CD4-positive, CD25-positive, alpha-beta regulatory T cell (primary cell): ENCODE results near the gene NTNG2. TPM values are rescaled to one million over a fixed set of nuclear protein-coding genes. Genes with fewer than 3 reads are reported as not detected.

Experiments used
- ATAC-seq, 2 donors: fragments of 150-1000 bp; cut with Tn5 transposase; one replicate each; pipeline ENCODE4 v1.10.0; 2021; ENCODE audit warnings: low read depth in 2 of 2, moderate number of reproducible peaks in 2 of 2, moderate library complexity in 1 of 2
- DNase-seq, 3 donors: peaks; one replicate each; pipeline versions ENCODE4 v3.0.0 to v3.0.0-alpha.2; 2012 to 2022; ENCODE audit warnings: mixed read lengths in 1 of 3
- H3K27ac ChIP-seq: one replicate; pipeline ENCODE4 v1.7.0; 2013; ENCODE audit warnings: mild to moderate bottlenecking, low read length; ENCODE audit not compliant: insufficient read depth, poor library complexity, severe bottlenecking
- H3K27me3 ChIP-seq: one replicate; pipeline ENCODE4 v1.7.0; 2013; ENCODE audit warnings: low read length; ENCODE audit not compliant: control insufficient read depth, insufficient read depth
- H3K36me3 ChIP-seq: one replicate; pipeline ENCODE4 v1.7.0; 2013; ENCODE audit warnings: mild to moderate bottlenecking, low read length, moderate library complexity; ENCODE audit not compliant: control insufficient read depth, insufficient read depth
- H3K4me1 ChIP-seq: 2 replicates; pipeline ENCODE4 v1.7.0; 2013; ENCODE audit warnings: mild to moderate bottlenecking, low read length; ENCODE audit not compliant: insufficient read depth, control insufficient read depth, poor library complexity, severe bottlenecking
- H3K4me3 ChIP-seq: one replicate; pipeline ENCODE4 v1.7.0; 2013; ENCODE audit warnings: low read depth, mild to moderate bottlenecking, low read length, moderate library complexity
- H3K9me3 ChIP-seq, 2 experiments: 1 replicate in 1 of 2; 2 replicates in 1 of 2; pipeline ENCODE4 v1.7.0; 2013; ENCODE audit warnings: low read length in 2 of 2, mild to moderate bottlenecking in 1 of 2, moderate library complexity in 1 of 2; ENCODE audit not compliant: control insufficient read depth in 2 of 2
- H3K27ac Mint-ChIP-seq, 3 donors: one replicate each; pipeline ENCODE4 v1.8.0; 2020 to 2022; ENCODE audit warnings: mild to moderate bottlenecking in 3 of 3, mixed read lengths in 3 of 3, moderate library complexity in 2 of 3
- H3K27me3 Mint-ChIP-seq: one replicate; pipeline ENCODE4 v1.8.0; 2022; ENCODE audit warnings: mild to moderate bottlenecking, mixed read lengths
- H3K36me3 Mint-ChIP-seq: one replicate; pipeline ENCODE4 v1.8.0; 2020; ENCODE audit warnings: mixed read lengths
- H3K4me1 Mint-ChIP-seq, 4 donors: one replicate each; pipeline ENCODE4 v1.8.0; 2020 to 2022; ENCODE audit warnings: mixed read lengths in 4 of 4, mild to moderate bottlenecking in 1 of 4
- H3K4me3 Mint-ChIP-seq, 4 donors: one replicate each; pipeline ENCODE4 v1.8.0; 2020 to 2022; ENCODE audit warnings: mild to moderate bottlenecking in 4 of 4, mixed read lengths in 4 of 4, moderate library complexity in 3 of 4
- H3K9me3 Mint-ChIP-seq, 7 donors: one replicate each; pipeline ENCODE4 v1.8.0; 2020 to 2022; ENCODE audit warnings: mixed read lengths in 7 of 7, mild to moderate bottlenecking in 3 of 7, moderate library complexity in 2 of 7
- polyA plus RNA-seq, 4 donors: library from polyadenylated mRNA; unstranded; fragments of 300-500 nt; fragmentation: Illumina TruSeq; gene quantifications; one replicate each; pipeline ENCODE4 v1.2.3, GENCODE V29; 2021
- total RNA-seq: library from RNA; stranded (reverse); gene quantifications from one replicate; pipeline ENCODE4 v1.2.3, GENCODE V29; 2022

The NTNG2 gene
- total and polyA plus RNA-seq, 5 donors from 2014 or later: 0.50 to 14.7 (median 1.2) TPM

- H3K9me3 ChIP-seq: no peaks in the 10 kb centered on the region
- H3K9me3 Mint-ChIP-seq: peaks cover 0 to 1% (median 0%) of the 10 kb centered on the region in 7 donors
- H3K4me1 Mint-ChIP-seq: peaks cover 0 to 28% (median 8%) of the 10 kb centered on the region in 4 donors
- peak overlapping the region in 1 of 3 donors; percentile 59 for H3K27ac Mint-ChIP-seq
- ATAC-seq: no peak
- peaks cover 12% of the 10 kb centered on the region for H3K27me3 Mint-ChIP-seq
- H3K4me3 ChIP-seq: no peak overlapping the region
- no peak overlapping the region for H3K27ac ChIP-seq
- no peaks in the 10 kb centered on the region for H3K36me3 Mint-ChIP-seq
- DNase-seq: no peak
- no peaks in the 10 kb centered on the region for H3K36me3 ChIP-seq
- no peak overlapping the region for H3K4me3 Mint-ChIP-seq
- no peaks in the 10 kb centered on the region for H3K27me3 ChIP-seq
- H3K4me1 ChIP-seq: peaks cover 22% of the 10 kb centered on the region
These were observed 77.7 kb downstream of the NTNG2 start for GRCh38 chr9:132239518-132239917.

- peak overlapping the region in 1 of 3 donors; percentile 87 for H3K27ac Mint-ChIP-seq
- DNase-seq (no peak), ATAC-seq (no peak)
- Histone ChIP-seq H3K9me3 (no peaks in the 10 kb centered on the region), H3K27ac (peak overlapping the region; percentile 60), H3K36me3 (no peaks in the 10 kb centered on the region), H3K27me3 (no peaks in the 10 kb centered on the region), H3K4me1 (peaks cover 22% of the 10 kb centered on the region), H3K4me3 (no peak overlapping the region)
- no peaks in the 10 kb centered on the region for H3K36me3 Mint-ChIP-seq
- peaks cover 12% of the 10 kb centered on the region for H3K27me3 Mint-ChIP-seq
- peak overlapping the region; percentile 43 to 100 (median 84) for H3K4me3 Mint-ChIP-seq
- H3K4me1 Mint-ChIP-seq: peaks cover 0 to 28% (median 8%) of the 10 kb centered on the region in 4 donors
- H3K9me3 Mint-ChIP-seq: peaks cover 0 to 1% (median 0%) of the 10 kb centered on the region in 7 donors
These were observed 78.4 kb downstream of the NTNG2 start for GRCh38 chr9:132239999-132240840.

- Mint-ChIP-seq H3K27me3 (peaks cover 12% of the 10 kb centered on the region), H3K36me3 (no peaks in the 10 kb centered on the region), H3K4me3 (peak overlapping the region; percentile 95 to 100 (median 98)), H3K27ac (peak overlapping the region; percentile 87 to 97 (median 90)), H3K9me3 (peaks cover 0 to 1% (median 0%) of the 10 kb centered on the region in 7 donors), H3K4me1 (peaks cover 0 to 28% (median 8%) of the 10 kb centered on the region in 4 donors)
- H3K36me3 ChIP-seq: no peaks in the 10 kb centered on the region
- H3K27ac ChIP-seq: peak overlapping the region; percentile 60
- peak; percentile 99 for DNase-seq
- no peaks in the 10 kb centered on the region for H3K9me3 ChIP-seq
- peak overlapping the region; percentile 66 for H3K4me3 ChIP-seq
- H3K27me3 ChIP-seq: no peaks in the 10 kb centered on the region
- peaks cover 22% of the 10 kb centered on the region for H3K4me1 ChIP-seq
- peak; percentile 92 for ATAC-seq
These were observed 79.1 kb downstream of the NTNG2 start for GRCh38 chr9:132240841-132241482.

- Histone ChIP-seq H3K4me1 (peaks cover 22% of the 10 kb centered on the region), H3K4me3 (peak overlapping the region; percentile 66), H3K9me3 (no peaks in the 10 kb centered on the region), H3K36me3 (no peaks in the 10 kb centered on the region), H3K27me3 (no peaks in the 10 kb centered on the region), H3K27ac (peak overlapping the region; percentile 60)
- peaks cover 0 to 25% (median 7%) of the 10 kb centered on the region in 4 donors for H3K4me1 Mint-ChIP-seq
- DNase-seq: no peak
- H3K36me3 Mint-ChIP-seq: no peaks in the 10 kb centered on the region
- H3K27ac Mint-ChIP-seq: peak overlapping the region; percentile 87 to 97 (median 90)
- ATAC-seq: peak in 1 of 2 donors; percentile 0
- H3K27me3 Mint-ChIP-seq: peaks cover 12% of the 10 kb centered on the region
- peak overlapping the region; percentile 95 to 100 (median 98) for H3K4me3 Mint-ChIP-seq
- H3K9me3 Mint-ChIP-seq: peaks cover 0 to 1% (median 0%) of the 10 kb centered on the region in 7 donors
These were observed 79.6 kb downstream of the NTNG2 start for GRCh38 chr9:132241483-132241839.

DNA sequence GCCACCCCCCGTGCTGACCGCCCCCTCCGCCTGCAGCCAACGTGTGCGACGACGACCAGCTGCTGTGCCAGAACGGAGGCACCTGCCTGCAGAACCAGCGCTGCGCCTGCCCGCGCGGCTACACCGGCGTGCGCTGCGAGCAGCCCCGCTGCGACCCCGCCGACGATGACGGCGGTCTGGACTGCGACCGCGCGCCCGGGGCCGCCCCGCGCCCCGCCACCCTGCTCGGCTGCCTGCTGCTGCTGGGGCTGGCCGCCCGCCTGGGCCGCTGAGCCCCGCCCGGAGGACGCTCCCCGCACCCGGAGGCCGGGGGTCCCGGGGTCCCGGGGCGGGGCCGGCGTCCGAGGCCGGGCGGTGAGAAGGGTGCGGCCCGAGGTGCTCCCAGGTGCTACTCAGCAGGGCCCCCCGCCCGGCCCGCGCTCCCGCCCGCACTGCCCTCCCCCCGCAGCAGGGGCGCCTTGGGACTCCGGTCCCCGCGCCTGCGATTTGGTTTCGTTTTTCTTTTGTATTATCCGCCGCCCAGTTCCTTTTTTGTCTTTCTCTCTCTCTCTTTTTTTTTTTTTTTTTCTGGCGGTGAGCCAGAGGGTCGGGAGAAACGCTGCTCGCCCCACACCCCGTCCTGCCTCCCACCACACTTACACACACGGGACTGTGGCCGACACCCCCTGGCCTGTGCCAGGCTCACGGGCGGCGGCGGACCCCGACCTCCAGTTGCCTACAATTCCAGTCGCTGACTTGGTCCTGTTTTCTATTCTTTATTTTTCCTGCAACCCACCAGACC is 80.2 kb downstream of the NTNG2 start:
- Histone ChIP-seq H3K36me3 (no peaks in the 10 kb centered on the region), H3K9me3 (no peaks in the 10 kb centered on the region), H3K4me1 (peaks cover 22% of the 10 kb centered on the region), H3K4me3 (peak overlapping the region; percentile 48), H3K27ac (peak overlapping the region; percentile 60), H3K27me3 (no peaks in the 10 kb centered on the region)
- no peaks in the 10 kb centered on the region for H3K36me3 Mint-ChIP-seq
- ATAC-seq (no peak), DNase-seq (peak; percentile 46 to 75 (median 48))
- H3K27me3 Mint-ChIP-seq: peaks cover 17% of the 10 kb centered on the region
- H3K4me1 Mint-ChIP-seq: peaks cover 0 to 21% (median 4%) of the 10 kb centered on the region in 4 donors
- H3K27ac Mint-ChIP-seq: peak overlapping the region; percentile 62 to 90 (median 89)
- H3K9me3 Mint-ChIP-seq: peaks cover 0 to 1% (median 0%) of the 10 kb centered on the region in 7 donors
- peak overlapping the region; percentile 91 to 96 (median 94) for H3K4me3 Mint-ChIP-seq

DNA sequence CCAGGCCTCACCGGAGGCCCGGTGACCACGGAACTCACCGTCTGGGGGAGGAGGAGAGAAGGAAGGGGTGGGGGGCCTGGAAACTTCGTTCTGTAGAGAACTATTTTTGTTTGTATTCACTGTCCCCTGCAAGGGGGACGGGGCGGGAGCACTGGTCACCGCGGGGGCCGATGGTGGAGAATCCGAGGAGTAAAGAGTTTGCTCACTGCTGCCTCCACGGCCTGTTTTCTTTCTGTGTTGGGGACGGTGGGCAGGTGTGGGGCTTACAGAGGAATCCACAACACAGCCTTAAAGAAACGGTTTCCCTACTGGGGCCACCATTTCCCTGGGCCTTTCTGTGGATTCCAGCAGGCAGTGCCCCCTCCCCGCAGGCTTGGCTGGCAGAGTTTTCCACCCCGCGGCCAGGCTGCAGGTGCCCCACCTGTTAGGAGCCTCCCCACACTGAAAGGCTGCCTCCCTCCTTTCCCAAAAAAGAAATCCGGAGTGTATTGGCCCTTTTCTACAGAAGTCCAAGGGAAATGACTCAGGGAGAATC is 80.8 kb downstream of the NTNG2 start:
- no peak overlapping the region for H3K27ac ChIP-seq
- H3K27me3 Mint-ChIP-seq: peaks cover 17% of the 10 kb centered on the region
- no peaks in the 10 kb centered on the region for H3K27me3 ChIP-seq
- ATAC-seq (no peak), DNase-seq (peak in 1 of 3 donors; percentile 18)
- H3K4me3 Mint-ChIP-seq: peak overlapping the region; percentile 91 to 96 (median 94)
- no peaks in the 10 kb centered on the region for H3K9me3 ChIP-seq
- H3K4me3 ChIP-seq: peak overlapping the region; percentile 48
- peaks cover 22% of the 10 kb centered on the region for H3K4me1 ChIP-seq
- H3K27ac Mint-ChIP-seq: peak overlapping the region; percentile 62 to 90 (median 89)
- no peaks in the 10 kb centered on the region for H3K36me3 Mint-ChIP-seq
- no peaks in the 10 kb centered on the region for H3K36me3 ChIP-seq
- peaks cover 0 to 21% (median 4%) of the 10 kb centered on the region in 4 donors for H3K4me1 Mint-ChIP-seq
- peaks cover 0 to 1% (median 0%) of the 10 kb centered on the region in 7 donors for H3K9me3 Mint-ChIP-seq
